ENCODE data around the gene GNS. TPM values are rescaled to one million over a fixed set of nuclear protein-coding genes. Genes with fewer than 3 reads are reported as not detected.

The GNS gene
- total RNA-seq, 1 experiment from 2014 or later, result 54.7 TPM

DNA sequence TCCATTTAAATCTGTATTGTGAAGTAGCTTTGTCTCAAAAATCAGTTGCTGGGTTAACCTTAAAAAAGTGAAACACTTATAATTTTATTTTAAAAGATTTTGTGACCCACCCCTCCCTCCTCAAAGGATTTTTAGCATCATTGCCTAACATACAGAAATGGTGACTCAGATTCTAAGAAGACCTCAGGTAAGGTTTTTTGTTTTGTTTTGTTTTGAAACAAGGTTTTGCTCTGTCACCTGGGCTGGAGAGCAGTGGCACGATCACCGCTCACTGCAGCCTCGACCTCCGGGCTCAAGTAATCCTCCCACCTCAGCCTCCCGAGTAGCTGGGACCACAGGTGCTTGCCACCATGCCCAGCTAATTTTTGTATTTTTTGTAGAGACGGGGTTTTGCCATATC lies 74.2 kb downstream of the GNS start:
- BruUV-seq (replicated peaks), result no TSS peak
- no peak overlapping the region for H3K27ac Mint-ChIP-seq (ENCODE audit: low read depth, unreplicated experiment)
- TF ChIP-seq, protein P1, sequence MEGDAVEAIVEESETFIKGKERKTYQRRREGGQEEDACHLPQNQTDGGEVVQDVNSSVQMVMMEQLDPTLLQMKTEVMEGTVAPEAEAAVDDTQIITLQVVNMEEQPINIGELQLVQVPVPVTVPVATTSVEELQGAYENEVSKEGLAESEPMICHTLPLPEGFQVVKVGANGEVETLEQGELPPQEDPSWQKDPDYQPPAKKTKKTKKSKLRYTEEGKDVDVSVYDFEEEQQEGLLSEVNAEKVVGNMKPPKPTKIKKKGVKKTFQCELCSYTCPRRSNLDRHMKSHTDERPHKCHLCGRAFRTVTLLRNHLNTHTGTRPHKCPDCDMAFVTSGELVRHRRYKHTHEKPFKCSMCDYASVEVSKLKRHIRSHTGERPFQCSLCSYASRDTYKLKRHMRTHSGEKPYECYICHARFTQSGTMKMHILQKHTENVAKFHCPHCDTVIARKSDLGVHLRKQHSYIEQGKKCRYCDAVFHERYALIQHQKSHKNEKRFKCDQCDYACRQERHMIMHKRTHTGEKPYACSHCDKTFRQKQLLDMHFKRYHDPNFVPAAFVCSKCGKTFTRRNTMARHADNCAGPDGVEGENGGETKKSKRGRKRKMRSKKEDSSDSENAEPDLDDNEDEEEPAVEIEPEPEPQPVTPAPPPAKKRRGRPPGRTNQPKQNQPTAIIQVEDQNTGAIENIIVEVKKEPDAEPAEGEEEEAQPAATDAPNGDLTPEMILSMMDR (IDR thresholded peaks at IDR 0.05; ENCODE audit: unreplicated experiment), result no peak

DNA sequence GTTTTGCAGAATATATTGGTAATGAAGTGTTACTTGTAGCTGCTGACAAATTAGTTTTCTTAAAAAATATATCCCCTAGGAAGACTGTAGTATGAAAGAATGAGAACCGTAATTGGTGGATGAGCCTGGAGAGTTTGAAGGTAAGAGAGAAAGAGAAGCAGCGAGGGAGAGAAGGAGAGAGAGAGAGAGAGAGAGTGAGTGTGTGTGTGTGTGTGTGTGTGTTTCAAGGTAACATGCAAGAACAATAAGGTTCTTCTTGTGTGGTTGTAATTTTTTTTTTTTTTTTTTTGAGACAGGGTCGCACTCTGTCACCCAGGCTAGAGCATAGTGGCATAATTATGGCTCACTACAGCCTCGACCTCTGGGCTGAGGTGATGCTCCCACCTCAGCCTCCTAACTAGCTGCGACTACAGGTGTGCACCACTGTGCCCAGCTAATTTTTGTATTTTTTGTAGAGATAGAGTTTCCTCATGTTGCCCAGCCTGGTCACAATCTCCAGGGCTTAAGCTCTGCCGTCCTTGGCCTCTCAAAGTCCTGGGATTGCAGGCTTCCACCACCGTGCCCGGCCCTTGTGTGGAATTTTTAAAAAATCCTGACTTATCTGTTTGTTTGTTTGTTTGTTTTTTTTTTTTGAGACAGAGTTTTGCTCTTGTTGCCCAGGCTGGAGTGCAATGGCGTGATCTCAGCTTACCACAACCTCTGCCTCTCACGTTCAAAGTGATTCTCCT lies 75.2 kb downstream of the GNS start:
- DNase-seq (ENCODE audit: unreplicated experiment), result no peak
- BruUV-seq (replicated peaks), result no TSS peak
- H3K36me3 Mint-ChIP-seq (ENCODE audit: insufficient read depth, unreplicated experiment), result peaks cover 29% of the 10 kb centered on the region
- TF ChIP-seq, protein P1 (IDR thresholded peaks at IDR 0.05; ENCODE audit: unreplicated experiment), result no peak
- ChIA-PET CTCF (interaction anchor here (0.6 to 10.7 kb wide), 3 partner anchors 12 to 93 kb away, joined by 3 to 98 read pairs (median 5); no protein-coding TSS in a partner anchor), POLR2A (interaction anchor here (1.7 to 1.8 kb wide), 2 partner anchors 13 to 73 kb away, joined by 4 to 5 read pairs; partner anchors contain the start of gene RASSF3)
- no peaks in the 10 kb centered on the region for H3K9me3 Mint-ChIP-seq (ENCODE audit: unreplicated experiment)
- intact Hi-C loops (cut with micrococcal nuclease), result no loop called here
- H3K27ac Mint-ChIP-seq (ENCODE audit: low read depth, unreplicated experiment), result peak overlapping the region; percentile 43
- no peaks in the 10 kb centered on the region for H3K27me3 Mint-ChIP-seq (ENCODE audit: insufficient read depth, unreplicated experiment)
- peaks cover 26% of the 10 kb centered on the region for H3K4me1 Mint-ChIP-seq (ENCODE audit: insufficient read depth, unreplicated experiment)
- H3K4me3 Mint-ChIP-seq (ENCODE audit: unreplicated experiment), result no peak overlapping the region

More for the DNA sequence above, 74.2 kb downstream of the GNS start:
- DNase-seq (ENCODE audit: unreplicated experiment), result no peak
- Mint-ChIP-seq H3K9me3 (ENCODE audit: unreplicated experiment) (no peaks in the 10 kb centered on the region), H3K27me3 (ENCODE audit: insufficient read depth, unreplicated experiment) (no peaks in the 10 kb centered on the region), H3K4me1 (ENCODE audit: insufficient read depth, unreplicated experiment) (peaks cover 18% of the 10 kb centered on the region), H3K36me3 (ENCODE audit: insufficient read depth, unreplicated experiment) (peaks cover 29% of the 10 kb centered on the region), H3K4me3 (ENCODE audit: unreplicated experiment) (no peak overlapping the region)
- POLR2A ChIA-PET, result interaction anchor here (0.9 kb wide), 1 partner anchor 76 kb away, joined by 5 read pairs; no protein-coding TSS in a partner anchor
- CTCF ChIA-PET, result interaction anchor here (10.7 kb wide), 1 partner anchor 11 kb away, joined by 98 read pairs; no protein-coding TSS in a partner anchor
- intact Hi-C loops (cut with micrococcal nuclease), result no loop called here

DNA sequence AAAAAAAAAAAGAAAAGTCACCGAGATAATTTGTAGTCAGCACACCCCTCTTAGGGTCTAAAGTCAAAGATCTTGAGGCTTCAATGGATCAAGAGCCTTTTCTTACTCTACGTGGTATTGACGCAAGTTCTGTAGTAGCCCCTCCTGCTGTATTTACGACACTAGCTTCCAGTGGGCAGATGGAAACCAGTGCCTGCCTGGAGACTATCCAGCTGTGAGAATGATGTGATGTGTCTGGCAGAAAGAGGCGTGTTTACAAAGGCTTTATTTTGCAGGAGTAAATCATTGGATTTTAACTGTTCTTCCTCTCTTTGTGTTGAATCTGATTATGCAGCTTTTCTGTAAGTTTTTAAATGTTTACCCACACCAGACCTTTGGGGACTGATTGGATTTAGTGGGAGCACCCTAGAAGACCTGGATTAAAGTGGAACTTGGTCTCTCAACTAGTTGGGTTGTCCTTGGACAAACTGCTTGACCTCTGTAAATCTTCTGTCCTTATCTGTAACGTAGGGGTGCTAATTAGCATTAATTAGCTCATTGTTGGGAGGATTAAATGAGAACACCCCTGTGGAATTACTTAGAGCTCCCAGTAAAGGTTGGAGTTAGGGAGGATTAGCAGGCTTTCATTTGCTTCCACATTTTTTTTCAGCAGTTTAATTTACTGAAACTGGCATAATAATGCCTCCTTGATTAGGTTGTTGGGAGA lies 76.5 kb downstream of the GNS start:
- Mint-ChIP-seq H3K36me3 (ENCODE audit: insufficient read depth, unreplicated experiment) (peaks cover 17% of the 10 kb centered on the region), H3K4me3 (ENCODE audit: unreplicated experiment) (no peak overlapping the region), H3K9me3 (ENCODE audit: unreplicated experiment) (no peaks in the 10 kb centered on the region), H3K4me1 (ENCODE audit: insufficient read depth, unreplicated experiment) (peaks cover 26% of the 10 kb centered on the region), H3K27ac (ENCODE audit: low read depth, unreplicated experiment) (peak overlapping the region; percentile 49), H3K27me3 (ENCODE audit: insufficient read depth, unreplicated experiment) (no peaks in the 10 kb centered on the region)
- peak; percentile 39 for DNase-seq (ENCODE audit: unreplicated experiment)
- no TSS peak for BruUV-seq (replicated peaks)
- TF ChIP-seq, protein P1 (IDR thresholded peaks at IDR 0.05; ENCODE audit: unreplicated experiment), result no peak
- intact Hi-C loops (cut with micrococcal nuclease), result no loop called here
- CTCF ChIA-PET, result interaction anchor here (0.5 to 10.7 kb wide), 10 partner anchors 13 to 962 kb away, joined by 3 to 98 read pairs (median 3); no protein-coding TSS in a partner anchor
- POLR2A ChIA-PET, result interaction anchor here (1.0 to 1.8 kb wide), 3 partner anchors 11 to 73 kb away, joined by 4 to 5 read pairs (median 4); partner anchors contain the start of gene RASSF3

All from MCF 10A (cell line).